Stomach (tissue), 4 donors: ENCODE data around the gene SPC25.

ENCODE experiments used
- EP300 ChIP-seq: sonication (generic); formaldehyde crosslinking; IDR thresholded peaks from one replicate; pipeline ENCODE4 v1.6.1; 2017; ENCODE audit warnings: antibody characterized with exemption
- POLR2AphosphoS5 ChIP-seq, 3 donors: sonication (generic); formaldehyde crosslinking; IDR thresholded peaks; one replicate each; pipeline ENCODE4 v1.6.1; 2016; ENCODE audit warnings: antibody characterized with exemption in 3 of 3
- TF ChIP-seq, protein P1 (sequence below), 7 experiments: fragments of 450-650 bp in 4 of 7; fragments of 200-600 bp in 3 of 7; sonication (generic) in 3 of 7; IDR thresholded peaks; one replicate each; pipeline ENCODE4 v1.5.1; 2016 to 2019; ENCODE audit warnings: antibody characterized with exemption in 7 of 7, control low read depth in 2 of 7, mild to moderate bottlenecking in 1 of 7

DNA sequence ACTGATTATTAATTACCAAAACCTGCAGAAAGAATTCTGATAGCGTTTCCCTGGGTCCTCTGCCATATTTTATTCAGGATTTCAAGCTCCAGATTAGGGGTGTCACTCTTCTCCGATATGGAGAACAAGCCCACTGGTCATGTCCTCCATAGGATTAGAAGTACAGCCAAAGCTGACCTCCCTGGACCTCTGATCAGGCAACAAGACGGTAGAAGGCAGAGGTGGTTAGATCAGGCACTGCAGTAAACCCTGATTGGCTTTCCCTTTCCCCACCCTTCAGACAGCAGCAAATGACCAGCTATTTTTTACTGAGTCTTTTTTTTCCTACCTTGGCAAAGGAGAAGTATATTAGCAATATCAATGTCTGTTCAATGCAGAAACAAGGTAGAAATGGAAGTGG is 37.7 kb downstream of the SPC25 start:
- TF ChIP-seq EP300 (no peak), POLR2AphosphoS5 (IDR thresholded peaks at IDR 0.05) (no peak)
- TF ChIP-seq, protein P1, sequence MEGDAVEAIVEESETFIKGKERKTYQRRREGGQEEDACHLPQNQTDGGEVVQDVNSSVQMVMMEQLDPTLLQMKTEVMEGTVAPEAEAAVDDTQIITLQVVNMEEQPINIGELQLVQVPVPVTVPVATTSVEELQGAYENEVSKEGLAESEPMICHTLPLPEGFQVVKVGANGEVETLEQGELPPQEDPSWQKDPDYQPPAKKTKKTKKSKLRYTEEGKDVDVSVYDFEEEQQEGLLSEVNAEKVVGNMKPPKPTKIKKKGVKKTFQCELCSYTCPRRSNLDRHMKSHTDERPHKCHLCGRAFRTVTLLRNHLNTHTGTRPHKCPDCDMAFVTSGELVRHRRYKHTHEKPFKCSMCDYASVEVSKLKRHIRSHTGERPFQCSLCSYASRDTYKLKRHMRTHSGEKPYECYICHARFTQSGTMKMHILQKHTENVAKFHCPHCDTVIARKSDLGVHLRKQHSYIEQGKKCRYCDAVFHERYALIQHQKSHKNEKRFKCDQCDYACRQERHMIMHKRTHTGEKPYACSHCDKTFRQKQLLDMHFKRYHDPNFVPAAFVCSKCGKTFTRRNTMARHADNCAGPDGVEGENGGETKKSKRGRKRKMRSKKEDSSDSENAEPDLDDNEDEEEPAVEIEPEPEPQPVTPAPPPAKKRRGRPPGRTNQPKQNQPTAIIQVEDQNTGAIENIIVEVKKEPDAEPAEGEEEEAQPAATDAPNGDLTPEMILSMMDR (IDR thresholded peaks at IDR 0.05), result no peak
